Activated B cell treated with CpG ODN at 0.5 μM for 24 hours (primary cell): Measurements from ENCODE around the gene MAPK14. TPM values are rescaled to one million over a fixed set of nuclear protein-coding genes. Genes with fewer than 3 reads are reported as not detected.

Experiments
- ATAC-seq: fragments of 200-7000 bp; cut with Tn5 transposase; one replicate; pipeline ENCODE4 v1.10.0; 2021; ENCODE audit warnings: low read depth, mild to moderate bottlenecking, moderate library complexity
- CTCF ChIA-PET: fragments of 350-600 bp; sonication (Branson Sonifier 250); formaldehyde crosslinking; loops from one replicate; lab custom pipeline; 2021; ENCODE audit warnings: antibody characterized with exemption; lab: Charles Lee
- POLR2A ChIA-PET: fragments of 350-600 bp; sonication (Branson Sonifier 250); formaldehyde crosslinking; loops from one replicate; lab custom pipeline; 2021; ENCODE audit warnings: antibody characterized with exemption; lab: Charles Lee
- DNase-seq: peaks from one replicate; pipeline ENCODE4 v3.0.0; 2022
- H3K27ac Mint-ChIP-seq: one replicate; pipeline ENCODE4 v1.8.0; 2020; ENCODE audit warnings: mixed read lengths
- H3K27me3 Mint-ChIP-seq: one replicate; pipeline ENCODE4 v1.8.0; 2021; ENCODE audit warnings: mixed read lengths
- H3K36me3 Mint-ChIP-seq: one replicate; pipeline ENCODE4 v1.8.0; 2021; ENCODE audit warnings: low read depth, mixed read lengths
- H3K4me1 Mint-ChIP-seq: one replicate; pipeline ENCODE4 v1.8.0; 2021; ENCODE audit warnings: mixed read lengths
- H3K4me3 Mint-ChIP-seq: one replicate; pipeline ENCODE4 v1.8.0; 2020; ENCODE audit warnings: mild to moderate bottlenecking, mixed read lengths
- H3K9me3 Mint-ChIP-seq: one replicate; pipeline ENCODE4 v1.8.0; 2020; ENCODE audit warnings: mixed read lengths
- intact Hi-C: fragments of 100-400 bp; cut with micrococcal nuclease; formaldehyde crosslinking; loops from one replicate; pipeline ENCODE4 v1.15.1; 2024
- total RNA-seq: library from RNA; stranded (reverse); gene quantifications from 2 replicates; pipeline ENCODE4 v1.2.3, GENCODE V29; 2022
- TF ChIP-seq, protein P1 (sequence below): fragments of 200-600 bp; IDR thresholded peaks from one replicate; pipeline ENCODE4 v1.8.0; 2022; ENCODE audit warnings: antibody characterized with exemption, mild to moderate bottlenecking

The MAPK14 gene
- total RNA-seq, 1 donor from 2014 or later, result 45.4 TPM

DNA sequence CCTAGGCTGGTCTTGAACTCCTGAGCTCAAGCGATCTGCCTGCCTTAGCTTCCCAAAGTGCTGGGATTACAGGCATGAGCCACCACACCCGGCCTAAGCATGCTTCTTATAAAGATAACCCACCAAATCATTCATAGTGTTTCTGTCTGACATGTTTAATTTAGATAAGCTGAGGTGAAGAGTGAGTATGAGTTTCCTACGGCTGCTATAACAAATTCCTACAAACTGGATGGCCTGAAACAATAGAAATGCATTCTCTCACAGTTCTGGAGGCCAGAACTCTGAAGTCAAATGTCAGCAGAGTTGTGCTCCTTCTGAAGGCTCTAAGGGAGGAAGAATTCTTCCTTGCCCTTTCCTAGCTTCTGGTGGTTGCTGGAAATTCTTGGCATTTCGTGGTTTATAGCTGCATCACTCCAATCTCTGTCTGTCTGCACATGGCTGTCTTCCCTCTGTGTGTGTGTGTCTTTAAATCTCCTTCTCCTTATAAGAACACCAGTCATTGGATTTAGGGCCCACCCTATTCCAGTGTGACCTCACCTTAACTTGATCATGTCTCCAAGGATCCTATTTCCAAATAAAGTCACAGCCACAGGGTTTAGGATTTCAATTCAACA lies 132.6 kb downstream of the MAPK14 start:
- TF ChIP-seq, protein P1, sequence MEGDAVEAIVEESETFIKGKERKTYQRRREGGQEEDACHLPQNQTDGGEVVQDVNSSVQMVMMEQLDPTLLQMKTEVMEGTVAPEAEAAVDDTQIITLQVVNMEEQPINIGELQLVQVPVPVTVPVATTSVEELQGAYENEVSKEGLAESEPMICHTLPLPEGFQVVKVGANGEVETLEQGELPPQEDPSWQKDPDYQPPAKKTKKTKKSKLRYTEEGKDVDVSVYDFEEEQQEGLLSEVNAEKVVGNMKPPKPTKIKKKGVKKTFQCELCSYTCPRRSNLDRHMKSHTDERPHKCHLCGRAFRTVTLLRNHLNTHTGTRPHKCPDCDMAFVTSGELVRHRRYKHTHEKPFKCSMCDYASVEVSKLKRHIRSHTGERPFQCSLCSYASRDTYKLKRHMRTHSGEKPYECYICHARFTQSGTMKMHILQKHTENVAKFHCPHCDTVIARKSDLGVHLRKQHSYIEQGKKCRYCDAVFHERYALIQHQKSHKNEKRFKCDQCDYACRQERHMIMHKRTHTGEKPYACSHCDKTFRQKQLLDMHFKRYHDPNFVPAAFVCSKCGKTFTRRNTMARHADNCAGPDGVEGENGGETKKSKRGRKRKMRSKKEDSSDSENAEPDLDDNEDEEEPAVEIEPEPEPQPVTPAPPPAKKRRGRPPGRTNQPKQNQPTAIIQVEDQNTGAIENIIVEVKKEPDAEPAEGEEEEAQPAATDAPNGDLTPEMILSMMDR, result no peak
- Mint-ChIP-seq H3K4me1 (no peaks in the 10 kb centered on the region), H3K4me3 (no peak overlapping the region), H3K27me3 (no peaks in the 10 kb centered on the region), H3K27ac (no peak overlapping the region), H3K9me3 (peaks cover 16% of the 10 kb centered on the region), H3K36me3 (peaks cover 13% of the 10 kb centered on the region)
- ChIA-PET POLR2A (no interaction called here), CTCF (no interaction called here)
- ATAC-seq (no peak), DNase-seq (no peak)
- intact Hi-C loops, result no loop called here

Other genes starting within 250 kb of the MAPK14 start
- not detected in 2 replicates for gene CLPSL1, start 246.8 kb upstream of the MAPK14 start, total RNA-seq
- not detected in 2 replicates for gene CLPS, start 230.5 kb upstream of the MAPK14 start, total RNA-seq
- not detected in 2 replicates for gene LHFPL5, start 222.5 kb upstream of the MAPK14 start, total RNA-seq
- gene SRPK1, start 106.7 kb upstream of the MAPK14 start, total RNA-seq, result 49.6 and 51.5 TPM in 2 replicates
- gene SLC26A8, start 3.2 kb upstream of the MAPK14 start, total RNA-seq, result not detected in 2 replicates
- 20.1 and 22.7 TPM in 2 replicates for gene MAPK13, start 102.7 kb downstream of the MAPK14 start, total RNA-seq
- 29.2 and 36.5 TPM in 2 replicates for gene BRPF3, start 168.9 kb downstream of the MAPK14 start, total RNA-seq
- gene PNPLA1, start 242.3 kb downstream of the MAPK14 start, total RNA-seq, result not detected in 2 replicates